OCI-M2 (cell line): ENCODE data around the gene MAT1A.
"Not testable (repeated sequence)": the region's sequence is repeated elsewhere in the genome, so short reads cannot be mapped to it uniquely, and the experiment has no call there.

Experiments used
- DNase-seq: peaks from one replicate; lab custom pipeline; 2025; ENCODE audit not compliant: unreplicated experiment; lab: John Stamatoyannopoulos, UW

Gene MAT1A

GRCh38 chr10:80233871-80234270 is 55.6 kb downstream of the MAT1A start:
- not testable (repeated sequence) for DNase-seq

- not testable (repeated sequence) for DNase-seq
These were observed 62.7 kb downstream of the MAT1A start for GRCh38 chr10:80226723-80227122.

GRCh38 chr10:80223031-80223419 is 66.4 kb downstream of the MAT1A start:
- not testable (repeated sequence) for DNase-seq
